Measurements from ENCODE around the gene HUWE1.

HUWE1 gene

GRCh38 chrX:53686151-53686885, at the start of gene HUWE1:
Gene HUWE1, minus strand, starts transcription at chrX:53686719. Its CDS starts 32,612 bp downstream, at chrX:53654107.
- TF ChIP-seq EGR1 (IDR thresholded peaks at IDR 0.05): no peak
- TF ChIP-seq TAF1 (IDR thresholded peaks at IDR 0.05; ENCODE audit: low read depth): 0 out of 2 replicates have a peak, but pooled peaks have one; percentile 37
- TF ChIP-seq YY1 (IDR thresholded peaks at IDR 0.05; ENCODE audit: low read depth): 0 out of 2 replicates have a peak, but pooled peaks have one; percentile 11

- no peak for TF ChIP-seq CREB1 (IDR thresholded peaks at IDR 0.05; ENCODE audit: low read depth)
- TF ChIP-seq TEAD4 (IDR thresholded peaks at IDR 0.05): no peak
- TF ChIP-seq TCF12 (IDR thresholded peaks at IDR 0.05; ENCODE audit: low read depth): no peak
- no peak for TF ChIP-seq FOXM1 (IDR thresholded peaks at IDR 0.05; ENCODE audit: borderline replicate concordance, low read depth)
- no peak for TF ChIP-seq ZBTB7A (IDR thresholded peaks at IDR 0.05; ENCODE audit: low read depth)
- no peak for TF ChIP-seq MAX (IDR thresholded peaks at IDR 0.05)
- TF ChIP-seq EGR1 (IDR thresholded peaks at IDR 0.05): no peak
- TF ChIP-seq EP300 (IDR thresholded peaks at IDR 0.05; ENCODE audit: borderline replicate concordance): no peak
- no peak for TF ChIP-seq NFIC (IDR thresholded peaks at IDR 0.05)
- TF ChIP-seq REST (IDR thresholded peaks at IDR 0.05; ENCODE audit: low read depth): no peak
- no peak for TF ChIP-seq RAD21 (IDR thresholded peaks at IDR 0.05; ENCODE audit: low read depth)
- TF ChIP-seq USF1 (IDR thresholded peaks at IDR 0.05): no peak
- no peak for TF ChIP-seq TAF1 (IDR thresholded peaks at IDR 0.05; ENCODE audit: low read depth)
- TF ChIP-seq CEBPB (IDR thresholded peaks at IDR 0.05): no peak
- TF ChIP-seq YY1 (IDR thresholded peaks at IDR 0.05; ENCODE audit: low read depth): no peak
These were observed 46.3 kb upstream of the HUWE1 start for GRCh38 chrX:53732797-53733196.

GRCh38 chrX:53729751-53730150, 43.2 kb upstream of the HUWE1 start:
- TF ChIP-seq CREB1 (IDR thresholded peaks at IDR 0.05; ENCODE audit: low read depth): no peak
- TF ChIP-seq TAF1 (IDR thresholded peaks at IDR 0.05; ENCODE audit: low read depth): no peak
- no peak for TF ChIP-seq REST (IDR thresholded peaks at IDR 0.05; ENCODE audit: low read depth)
- TF ChIP-seq ZBTB7A (IDR thresholded peaks at IDR 0.05; ENCODE audit: low read depth): no peak
- no peak for TF ChIP-seq FOXM1 (IDR thresholded peaks at IDR 0.05; ENCODE audit: borderline replicate concordance, low read depth)
- no peak for TF ChIP-seq EP300 (IDR thresholded peaks at IDR 0.05; ENCODE audit: borderline replicate concordance)
- TF ChIP-seq MAX (IDR thresholded peaks at IDR 0.05): no peak
- TF ChIP-seq USF1 (IDR thresholded peaks at IDR 0.05): no peak
- TF ChIP-seq RAD21 (IDR thresholded peaks at IDR 0.05; ENCODE audit: low read depth): no peak
- no peak for TF ChIP-seq TEAD4 (IDR thresholded peaks at IDR 0.05)
- no peak for TF ChIP-seq EGR1 (IDR thresholded peaks at IDR 0.05)
- no peak for TF ChIP-seq CEBPB (IDR thresholded peaks at IDR 0.05)
- no peak for TF ChIP-seq YY1 (IDR thresholded peaks at IDR 0.05; ENCODE audit: low read depth)
- no peak for TF ChIP-seq NFIC (IDR thresholded peaks at IDR 0.05)
- no peak for TF ChIP-seq TCF12 (IDR thresholded peaks at IDR 0.05; ENCODE audit: low read depth)

- TF ChIP-seq TEAD4 (IDR thresholded peaks at IDR 0.05) (no peak), NFIC (IDR thresholded peaks at IDR 0.05) (no peak), REST (IDR thresholded peaks at IDR 0.05; ENCODE audit: low read depth) (no peak), CREB1 (IDR thresholded peaks at IDR 0.05; ENCODE audit: low read depth) (no peak), EP300 (IDR thresholded peaks at IDR 0.05; ENCODE audit: borderline replicate concordance) (no peak)
These were observed 42.0 kb upstream of the HUWE1 start for GRCh38 chrX:53728506-53728905.
